ENCODE data around the gene SULT2B1.

DNA sequence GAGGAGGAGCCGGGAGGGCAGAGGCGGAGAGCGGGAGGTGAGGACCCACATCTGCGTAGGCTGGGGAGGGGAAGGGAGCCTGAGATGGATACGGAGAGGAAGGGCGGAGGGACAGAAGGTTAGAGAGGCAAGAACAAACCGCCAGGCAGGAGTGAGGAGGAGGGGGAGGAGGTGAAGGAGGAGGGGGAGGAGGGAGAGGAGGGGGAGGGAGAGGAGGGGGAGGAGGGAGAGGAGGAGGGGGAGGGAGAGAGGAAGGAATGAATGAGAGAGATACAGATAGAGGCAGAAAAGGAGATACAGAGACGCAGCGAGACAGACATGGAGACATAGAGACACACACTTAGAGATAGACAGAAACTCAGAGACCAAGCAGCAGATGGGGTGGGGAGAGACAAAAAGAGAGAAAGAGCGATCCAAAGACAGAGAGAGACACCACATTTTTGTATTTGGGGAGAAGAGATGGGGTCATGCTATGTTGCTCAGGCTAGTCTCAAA lies 94.8 kb downstream of the SULT2B1 start:
- TF ChIP-seq EZH2phosphoT487 (IDR thresholded peaks at IDR 0.05; ENCODE audit: low read length) = no peak
- no peak for TF ChIP-seq EZH2 (optimal IDR thresholded peaks at IDR 0.05; ENCODE audit: low read depth, low read length)
- TF ChIP-seq, protein P1, sequence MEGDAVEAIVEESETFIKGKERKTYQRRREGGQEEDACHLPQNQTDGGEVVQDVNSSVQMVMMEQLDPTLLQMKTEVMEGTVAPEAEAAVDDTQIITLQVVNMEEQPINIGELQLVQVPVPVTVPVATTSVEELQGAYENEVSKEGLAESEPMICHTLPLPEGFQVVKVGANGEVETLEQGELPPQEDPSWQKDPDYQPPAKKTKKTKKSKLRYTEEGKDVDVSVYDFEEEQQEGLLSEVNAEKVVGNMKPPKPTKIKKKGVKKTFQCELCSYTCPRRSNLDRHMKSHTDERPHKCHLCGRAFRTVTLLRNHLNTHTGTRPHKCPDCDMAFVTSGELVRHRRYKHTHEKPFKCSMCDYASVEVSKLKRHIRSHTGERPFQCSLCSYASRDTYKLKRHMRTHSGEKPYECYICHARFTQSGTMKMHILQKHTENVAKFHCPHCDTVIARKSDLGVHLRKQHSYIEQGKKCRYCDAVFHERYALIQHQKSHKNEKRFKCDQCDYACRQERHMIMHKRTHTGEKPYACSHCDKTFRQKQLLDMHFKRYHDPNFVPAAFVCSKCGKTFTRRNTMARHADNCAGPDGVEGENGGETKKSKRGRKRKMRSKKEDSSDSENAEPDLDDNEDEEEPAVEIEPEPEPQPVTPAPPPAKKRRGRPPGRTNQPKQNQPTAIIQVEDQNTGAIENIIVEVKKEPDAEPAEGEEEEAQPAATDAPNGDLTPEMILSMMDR (IDR thresholded peaks at IDR 0.05; ENCODE audit: low read length) = no peak
